NCI-H187 (cell line): ENCODE measurements around the gene ZNF776.
"Not testable (repeated sequence)": the region's sequence is repeated elsewhere in the genome, so short reads cannot be mapped to it uniquely, and the experiment has no call there.

Source experiments
- DNase-seq, 2 experiments: peaks; one replicate each; lab custom pipeline; 2025; lab: John Stamatoyannopoulos, UW

Gene ZNF776

DNA sequence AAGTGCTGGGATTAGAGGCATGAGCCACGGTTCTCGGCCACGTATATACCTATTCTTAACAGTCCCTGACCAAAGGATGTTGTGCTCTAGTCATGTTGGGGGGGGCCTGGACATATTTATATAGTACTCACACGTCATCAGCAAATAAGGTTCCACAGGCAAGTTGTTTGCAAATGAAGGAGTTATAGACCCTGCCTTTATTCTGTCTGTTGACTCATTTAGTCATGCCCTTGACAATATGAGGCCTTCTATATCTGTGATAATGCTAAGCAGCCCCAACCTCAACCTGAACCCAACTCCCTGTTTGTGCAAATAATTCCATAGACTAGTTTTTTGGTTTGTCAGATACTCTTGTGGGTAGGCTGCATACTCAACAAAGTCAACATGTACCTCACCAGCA, 31.7 kb downstream of the ZNF776 start:
- DNase-seq, result no peak

DNA sequence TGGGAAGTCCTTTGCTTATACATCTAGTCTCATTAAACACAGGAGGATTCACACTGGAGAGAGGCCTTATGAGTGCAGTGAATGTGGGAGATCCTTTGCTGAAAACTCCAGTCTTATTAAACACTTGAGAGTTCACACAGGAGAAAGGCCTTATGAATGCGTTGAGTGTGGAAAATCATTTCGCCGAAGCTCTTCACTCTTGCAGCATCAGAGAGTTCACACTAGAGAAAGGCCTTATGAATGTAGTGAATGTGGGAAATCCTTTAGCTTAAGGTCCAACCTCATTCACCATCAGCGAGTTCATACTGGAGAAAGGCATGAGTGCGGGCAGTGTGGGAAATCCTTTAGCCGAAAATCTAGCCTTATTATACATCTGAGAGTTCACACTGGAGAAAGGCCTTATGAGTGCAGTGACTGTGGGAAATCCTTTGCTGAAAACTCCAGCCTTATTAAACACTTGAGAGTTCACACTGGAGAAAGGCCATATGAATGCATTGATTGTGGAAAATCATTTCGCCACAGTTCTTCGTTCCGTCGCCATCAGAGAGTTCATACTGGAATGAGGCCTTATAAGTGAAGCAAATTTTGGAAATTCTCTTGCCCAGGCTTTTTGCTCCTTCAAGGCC, 32.7 kb downstream of the ZNF776 start:
- no peak for DNase-seq

DNA sequence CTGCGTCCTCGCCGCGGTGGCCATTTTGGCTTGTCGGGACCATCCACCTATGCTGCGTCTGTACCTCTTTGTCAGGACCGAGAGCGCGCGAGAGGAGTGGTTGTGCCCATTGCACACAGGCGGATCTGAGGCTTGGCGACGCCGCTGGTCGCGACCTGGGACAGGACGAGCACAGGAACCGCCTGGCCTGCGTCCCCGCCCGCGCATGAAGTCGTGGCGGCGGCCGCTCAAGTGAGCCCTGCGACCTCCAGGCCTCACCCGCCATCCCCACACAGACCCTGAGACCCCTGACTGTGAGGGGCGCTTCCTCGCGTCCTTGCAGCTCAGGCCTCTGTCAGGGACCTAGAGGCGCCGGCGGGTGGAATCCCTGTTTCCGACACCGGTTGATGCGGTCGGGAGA, 39.7 kb downstream of the ZNF776 start:
- DNase-seq, result no peak

DNA sequence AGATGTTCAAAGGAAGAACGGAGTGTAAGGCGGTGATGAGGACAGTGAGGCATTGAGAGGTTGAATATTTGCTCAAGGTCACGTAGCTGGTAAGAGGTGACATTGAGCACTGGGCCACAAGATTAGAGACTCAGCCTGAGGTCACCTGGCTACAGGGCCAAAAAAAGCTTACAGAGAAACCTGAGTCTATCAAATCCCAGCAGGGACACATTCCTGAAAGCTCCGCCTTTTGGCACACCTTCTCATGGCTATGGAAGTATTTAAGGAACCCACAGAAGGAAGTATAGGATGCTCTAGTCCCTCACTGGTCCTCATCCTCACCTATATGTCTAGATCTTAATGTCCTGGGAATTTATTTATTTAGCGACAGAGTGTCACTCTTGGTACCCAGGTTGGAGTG, 40.3 kb downstream of the ZNF776 start:
- DNase-seq, result no peak

DNA sequence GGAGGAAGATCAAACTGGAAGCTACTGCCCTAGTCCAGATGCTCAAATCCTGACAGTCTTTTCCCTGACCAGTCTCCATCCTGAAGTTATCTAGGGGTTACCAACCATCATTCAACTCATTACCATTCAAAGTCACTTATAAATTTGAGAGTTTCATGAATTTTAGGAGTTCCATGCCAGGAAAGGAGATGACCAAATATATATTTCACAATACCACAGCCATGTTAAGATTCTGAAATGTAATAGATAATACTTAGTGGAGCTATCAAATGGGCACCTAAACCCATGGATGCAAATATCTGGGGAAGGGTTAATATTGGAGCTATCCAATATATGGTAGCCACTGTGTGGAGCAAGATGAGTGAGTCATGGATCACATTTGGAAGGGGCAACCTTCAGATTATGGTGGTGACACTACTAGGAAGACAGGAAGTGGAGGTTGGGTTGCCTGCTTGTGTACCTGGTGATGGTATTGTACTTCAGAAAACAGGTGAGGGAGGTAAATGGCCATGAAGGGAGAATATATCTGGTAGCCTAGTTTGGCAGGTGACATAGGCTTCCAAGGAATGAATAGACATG, 41.6 kb downstream of the ZNF776 start:
- DNase-seq, result no peak

DNA sequence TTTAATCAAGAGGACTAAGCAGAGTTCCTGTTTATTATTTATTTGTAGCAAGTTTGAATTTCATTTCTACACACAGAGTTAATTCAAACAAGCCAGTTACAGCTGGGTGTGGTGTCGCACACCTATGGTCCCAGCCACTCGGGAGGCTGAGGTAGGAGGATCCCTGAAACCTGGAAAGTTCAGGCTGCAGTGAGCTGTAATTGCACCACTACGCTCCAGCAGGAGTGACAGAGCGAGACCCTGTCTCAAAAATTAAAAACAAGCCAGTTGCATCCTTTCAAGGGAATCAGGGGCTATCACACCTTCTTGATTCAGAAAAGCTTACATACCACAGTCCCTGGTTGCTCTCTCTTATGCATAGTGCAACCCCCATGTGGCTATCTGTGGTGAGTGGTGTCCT, 42.7 kb downstream of the ZNF776 start:
- DNase-seq, result no peak

DNA sequence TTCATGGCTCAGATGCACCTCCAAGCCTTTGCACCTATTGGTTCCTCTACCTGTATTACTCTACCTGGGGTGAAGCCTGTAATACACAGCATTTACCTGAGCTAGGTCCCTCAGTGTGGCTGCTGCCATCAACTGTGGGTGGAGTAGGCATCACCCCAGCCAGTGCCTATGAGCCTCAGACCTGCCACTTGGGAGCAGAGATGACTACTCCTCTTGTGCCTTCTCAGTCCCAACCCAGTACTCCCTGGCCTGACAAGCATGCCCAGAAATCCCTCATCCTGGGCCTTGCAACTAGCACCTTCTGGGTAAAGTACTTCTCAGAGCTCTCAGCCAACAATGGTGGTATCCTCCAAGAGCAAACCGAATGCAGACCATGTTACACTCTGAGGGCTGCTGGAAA, 50.0 kb downstream of the ZNF776 start:
- DNase-seq, result not testable (repeated sequence)

DNA sequence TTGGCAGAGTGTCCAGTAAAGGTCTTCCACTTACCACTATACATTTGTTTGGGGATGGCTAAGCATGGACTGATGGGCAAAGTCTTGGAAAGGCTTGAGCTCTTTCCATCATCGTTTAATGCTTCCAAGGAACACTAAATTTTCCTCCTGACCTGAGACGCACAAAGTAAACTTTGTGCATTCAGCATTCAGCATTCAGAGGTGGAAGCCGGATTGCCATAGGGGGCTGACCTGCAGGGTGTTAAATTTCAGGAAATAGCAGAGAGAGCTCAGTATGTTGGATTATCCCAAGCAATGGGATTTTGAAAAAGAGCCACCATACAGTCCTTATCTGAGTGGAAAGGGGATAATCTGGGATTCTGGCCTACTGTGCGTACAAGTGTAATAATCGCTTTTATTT, 54.1 kb downstream of the ZNF776 start:
- DNase-seq, result no peak

DNA sequence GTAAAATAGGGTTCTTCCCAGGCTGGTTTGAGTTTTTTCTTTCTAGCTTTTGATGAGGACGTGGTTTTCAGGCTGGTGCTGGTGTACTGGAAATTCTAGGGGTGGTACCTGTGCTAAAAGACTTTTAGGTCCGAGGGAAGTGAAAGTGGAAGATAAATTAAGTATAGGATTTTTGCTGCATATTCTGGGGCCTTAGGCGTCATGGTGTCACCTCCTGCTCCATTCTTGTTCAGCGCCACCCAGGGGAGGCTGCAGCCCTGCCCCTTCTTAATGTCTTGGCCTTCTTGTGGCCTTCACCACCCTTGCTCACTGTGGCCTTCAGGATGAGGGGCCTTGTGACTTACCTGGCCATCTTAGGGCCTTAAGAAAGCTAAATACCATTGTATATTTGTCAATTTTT, 55.7 kb downstream of the ZNF776 start:
- DNase-seq, result no peak

DNA sequence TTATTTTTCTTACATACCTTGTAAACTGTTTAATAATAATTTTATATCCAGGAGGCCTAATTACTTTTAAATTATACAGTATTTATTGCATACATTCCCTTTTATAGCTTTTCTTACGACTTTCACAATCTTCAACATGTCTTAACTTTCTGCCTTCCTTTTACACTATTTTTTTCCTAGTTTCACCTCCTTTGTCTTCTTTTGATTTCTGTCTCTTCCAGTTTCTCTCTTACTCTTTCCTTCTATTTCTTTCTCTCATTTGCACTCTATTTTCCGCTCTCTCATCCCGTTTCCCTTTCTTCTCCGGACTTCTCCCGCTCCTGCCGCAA, 56.6 kb downstream of the ZNF776 start:
- no peak for DNase-seq

DNA sequence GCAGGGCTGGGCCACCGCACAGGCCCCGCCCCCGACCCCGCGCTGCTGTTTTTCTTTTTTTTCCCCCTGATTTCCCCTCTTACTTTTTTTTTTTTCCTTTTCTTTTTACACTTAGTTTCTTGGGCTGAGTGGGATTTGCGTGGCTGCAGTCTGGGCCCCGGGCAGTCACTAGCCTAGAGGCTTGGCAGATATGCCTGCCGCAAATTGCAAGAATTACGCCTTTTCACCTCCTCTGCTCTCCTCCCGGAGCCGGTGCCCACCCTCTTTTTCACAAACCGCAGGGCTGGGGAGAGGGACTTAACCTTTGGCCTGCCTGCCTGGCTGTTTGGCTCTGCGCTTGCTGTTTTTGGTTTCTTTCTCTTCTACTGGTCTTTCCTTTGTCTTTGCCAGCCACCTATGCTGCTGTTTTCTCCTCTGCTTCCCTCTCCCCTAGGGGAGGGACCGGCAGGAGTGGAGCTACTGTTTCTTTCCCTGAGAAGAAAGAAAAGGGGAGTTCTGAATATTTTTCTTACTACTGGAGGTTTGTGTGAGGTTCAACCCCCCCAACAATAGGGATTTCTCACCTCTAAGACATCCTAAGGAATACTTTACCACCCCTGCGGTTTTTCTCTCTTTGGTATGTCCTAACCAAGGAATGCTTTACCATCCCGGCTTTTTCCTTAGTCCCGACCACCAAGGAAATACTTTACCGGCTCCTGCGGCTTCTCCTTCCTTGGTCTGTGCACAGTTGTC, 57.1 kb downstream of the ZNF776 start:
- no peak for DNase-seq

DNA sequence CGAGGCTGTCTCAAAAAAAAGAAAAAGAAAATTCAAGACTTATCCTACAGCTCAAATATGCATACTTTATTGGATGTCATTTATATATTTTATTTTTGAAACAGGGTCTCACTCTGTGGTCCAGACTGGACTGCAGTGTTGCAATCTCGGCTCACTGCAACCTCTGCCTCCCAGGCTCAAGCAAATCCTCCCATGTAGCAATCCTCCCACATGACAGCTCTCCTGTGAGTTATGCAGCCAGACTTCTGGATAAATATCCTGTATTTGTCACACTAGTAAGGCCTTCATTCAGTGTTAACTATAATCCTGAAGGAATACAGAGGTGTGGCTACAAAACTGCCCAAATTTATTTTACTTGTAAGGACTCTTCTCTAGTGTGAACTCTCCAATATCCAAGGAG, 60.9 kb downstream of the ZNF776 start:
- DNase-seq, result no peak
